CD4-positive, alpha-beta T cell treated with Interleukin-17A for 4 hours (primary cell): ENCODE results near the gene ARHGEF28.

Experiments
- DNase-seq: peaks from one replicate; pipeline ENCODE4 v3.0.0-alpha.2; 2020; ENCODE audit warnings: mixed read lengths

The ARHGEF28 gene

GRCh38 chr5:73977146-73977545 lies 351.1 kb downstream of the ARHGEF28 start:
- DNase-seq, result no peak

- no peak for DNase-seq
Observed at GRCh38 chr5:73979321-73979720, 353.3 kb downstream of the ARHGEF28 start.

- no peak for DNase-seq
Observed at GRCh38 chr5:73981704-73982103, 355.7 kb downstream of the ARHGEF28 start.

- no peak for DNase-seq
Observed at GRCh38 chr5:73983644-73984043, 357.6 kb downstream of the ARHGEF28 start.

GRCh38 chr5:73985145-73985544 lies 359.1 kb downstream of the ARHGEF28 start:
- no peak for DNase-seq

- DNase-seq, result no peak
Observed at GRCh38 chr5:73986729-73987128, 360.7 kb downstream of the ARHGEF28 start.

- no peak for DNase-seq
Observed at GRCh38 chr5:73987915-73988314, 361.9 kb downstream of the ARHGEF28 start.

GRCh38 chr5:73989956-73990355 lies 364.0 kb downstream of the ARHGEF28 start:
- DNase-seq, result no peak
